Activated CD4-positive, alpha-beta memory T cell treated with anti-CD3 and anti-CD28 coated beads, Interleukin-2, amount 10 ng/mL, durations not matched to agents 7 days and 5 days (primary cell): Measurements from ENCODE around the gene ZNF283. TPM values are rescaled to one million over a fixed set of nuclear protein-coding genes. Genes with fewer than 3 reads are reported as not detected.
"Not testable (repeated sequence)": the region's sequence is repeated elsewhere in the genome, so short reads cannot be mapped to it uniquely, and the experiment has no call there.

Experiments used
- CTCF ChIA-PET: fragments of 350-600 bp; sonication (Branson Sonifier 250); formaldehyde crosslinking; loops from one replicate; lab custom pipeline; 2021; ENCODE audit warnings: antibody characterized with exemption, inconsistent platforms; lab: Charles Lee
- POLR2A ChIA-PET: fragments of 350-600 bp; sonication (Branson Sonifier 250); formaldehyde crosslinking; loops from one replicate; lab custom pipeline; 2021; ENCODE audit warnings: antibody characterized with exemption; lab: Charles Lee
- DNase-seq: peaks from one replicate; pipeline ENCODE4 v3.0.0-alpha.2; 2020
- H3K27ac Mint-ChIP-seq: one replicate; pipeline ENCODE4 v1.8.0; 2021; ENCODE audit warnings: mild to moderate bottlenecking, mixed read lengths
- H3K27me3 Mint-ChIP-seq: one replicate; pipeline ENCODE4 v1.8.0; 2021; ENCODE audit warnings: mixed read lengths
- H3K36me3 Mint-ChIP-seq: one replicate; pipeline ENCODE4 v1.8.0; 2021; ENCODE audit warnings: low read depth, mixed read lengths
- H3K4me1 Mint-ChIP-seq: one replicate; pipeline ENCODE4 v1.8.0; 2021; ENCODE audit warnings: mixed read lengths
- H3K4me3 Mint-ChIP-seq: one replicate; pipeline ENCODE4 v1.8.0; 2021; ENCODE audit warnings: mild to moderate bottlenecking, mixed read lengths
- H3K9me3 Mint-ChIP-seq: one replicate; pipeline ENCODE4 v1.8.0; 2021; ENCODE audit warnings: mixed read lengths
- total RNA-seq, 2 experiments: library from RNA; stranded (reverse); gene quantifications; one replicate each; pipeline ENCODE4 v1.2.3, GENCODE V29; 2021

The ZNF283 gene
- total RNA-seq, 2 experiments from 2014 or later = 6.5 to 6.8 TPM

GRCh38 chr19:43804432-43804831, 22.7 kb upstream of the ZNF283 start:
- ChIA-PET CTCF (no interaction called here), POLR2A (no interaction called here)
- Mint-ChIP-seq H3K4me1 (peaks cover 5% of the 10 kb centered on the region), H3K4me3 (no peak overlapping the region), H3K36me3 (no peaks in the 10 kb centered on the region), H3K27ac (no peak overlapping the region), H3K27me3 (peaks cover 11% of the 10 kb centered on the region), H3K9me3 (no peaks in the 10 kb centered on the region)
- DNase-seq = no peak

DNA sequence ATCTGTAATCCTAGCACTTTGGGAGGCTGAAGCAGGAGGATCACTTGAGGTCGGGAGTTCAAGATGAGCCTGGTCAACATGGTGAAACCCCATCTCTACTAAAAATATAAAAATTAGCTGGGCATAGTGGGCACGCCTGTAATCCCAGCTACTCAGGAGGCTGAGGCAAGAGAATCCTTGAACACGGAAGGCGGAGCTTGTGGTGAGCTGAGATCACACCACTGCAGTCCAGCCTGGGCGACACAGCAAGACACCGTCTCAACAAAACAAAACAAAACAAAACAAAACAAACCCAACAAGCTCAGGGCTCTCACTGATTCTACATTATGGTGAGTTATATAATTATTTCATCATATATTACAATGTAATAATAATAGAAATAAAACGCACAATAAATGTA, 20.7 kb upstream of the ZNF283 start:
- H3K9me3 Mint-ChIP-seq, H3K4me3 Mint-ChIP-seq, H3K27ac Mint-ChIP-seq, DNase-seq, H3K36me3 Mint-ChIP-seq, POLR2A ChIA-PET, H3K27me3 Mint-ChIP-seq, H3K4me1 Mint-ChIP-seq, CTCF ChIA-PET: not testable (repeated sequence)

GRCh38 chr19:43806848-43807247, 20.3 kb upstream of the ZNF283 start:
- H3K9me3 Mint-ChIP-seq = no peaks in the 10 kb centered on the region

DNA sequence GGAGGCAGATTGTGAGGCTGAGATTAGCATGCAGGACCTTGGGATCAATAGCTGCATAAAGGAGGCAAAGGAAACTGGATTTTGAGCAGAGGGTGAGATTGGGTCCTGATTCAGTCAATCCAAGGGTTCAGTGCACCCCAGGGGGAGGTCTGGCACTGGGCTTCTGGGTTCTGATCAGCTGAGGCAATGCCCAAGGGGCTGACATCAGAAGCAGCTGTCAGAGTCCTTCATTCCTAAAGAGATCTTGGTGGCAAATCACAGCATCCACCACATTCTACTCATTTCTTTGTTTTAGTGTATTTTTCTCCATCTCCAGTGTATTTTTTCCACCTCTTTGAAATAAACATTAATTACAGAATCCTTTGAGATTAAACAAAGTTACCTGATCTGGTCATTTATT, 19.5 kb upstream of the ZNF283 start:
- CTCF ChIA-PET = no interaction called here
- Mint-ChIP-seq H3K4me1 (peaks cover 6% of the 10 kb centered on the region), H3K36me3 (no peaks in the 10 kb centered on the region), H3K27ac (no peak overlapping the region), H3K27me3 (peaks cover 9% of the 10 kb centered on the region), H3K4me3 (no peak overlapping the region), H3K9me3 (no peaks in the 10 kb centered on the region)
- no peak for DNase-seq
- POLR2A ChIA-PET = interaction anchor here (1.2 kb wide), 1 partner anchor 130 kb away, joined by 3 read pairs; no protein-coding TSS in a partner anchor

More at GRCh38 chr19:43806848-43807247, 20.3 kb upstream of the ZNF283 start:
- Mint-ChIP-seq H3K36me3 (no peaks in the 10 kb centered on the region), H3K4me1 (peaks cover 2% of the 10 kb centered on the region), H3K4me3 (no peak overlapping the region), H3K27ac (no peak overlapping the region), H3K27me3 (peaks cover 9% of the 10 kb centered on the region)
- no peak for DNase-seq
- ChIA-PET CTCF (no interaction called here), POLR2A (interaction anchor here (1.2 kb wide), 1 partner anchor 130 kb away, joined by 3 read pairs; no protein-coding TSS in a partner anchor)

GRCh38 chr19:43809762-43810696, 17.1 kb upstream of the ZNF283 start:
- no peak overlapping the region for H3K27ac Mint-ChIP-seq
- H3K36me3 Mint-ChIP-seq = no peaks in the 10 kb centered on the region
- peaks cover 8% of the 10 kb centered on the region for H3K27me3 Mint-ChIP-seq
- no peak overlapping the region for H3K4me3 Mint-ChIP-seq
- no peak for DNase-seq
- H3K4me1 Mint-ChIP-seq = peaks cover 10% of the 10 kb centered on the region
- ChIA-PET POLR2A (interaction anchor here (1.0 kb wide), 2 partner anchors 64 to 215 kb away, joined by 3 read pairs; no protein-coding TSS in a partner anchor), CTCF (interaction anchor here (0.7 to 3.6 kb wide), 21 partner anchors 9 to 383 kb away, joined by 3 to 31 read pairs (median 4); no protein-coding TSS in a partner anchor)
- peaks cover 2% of the 10 kb centered on the region for H3K9me3 Mint-ChIP-seq

GRCh38 chr19:43811837-43812236, 15.3 kb upstream of the ZNF283 start:
- CTCF ChIA-PET = interaction anchor here (1.2 to 3.6 kb wide), 3 partner anchors 45 to 144 kb away, joined by 3 to 31 read pairs (median 4); no protein-coding TSS in a partner anchor
- H3K9me3 Mint-ChIP-seq = peaks cover 6% of the 10 kb centered on the region
- H3K27me3 Mint-ChIP-seq = peaks cover 8% of the 10 kb centered on the region
- H3K4me1 Mint-ChIP-seq = peaks cover 10% of the 10 kb centered on the region
- no peak overlapping the region for H3K4me3 Mint-ChIP-seq
- no peaks in the 10 kb centered on the region for H3K36me3 Mint-ChIP-seq
- DNase-seq = no peak
- H3K27ac Mint-ChIP-seq = no peak overlapping the region
- POLR2A ChIA-PET = no interaction called here

GRCh38 chr19:43812259-43812658, 14.9 kb upstream of the ZNF283 start:
- no peaks in the 10 kb centered on the region for H3K36me3 Mint-ChIP-seq
- H3K27ac Mint-ChIP-seq = peak overlapping the region; percentile 4
- ChIA-PET POLR2A (interaction anchor here (1.2 kb wide), 1 partner anchor 9 kb away, joined by 4 read pairs; no protein-coding TSS in a partner anchor), CTCF (interaction anchor here (1.2 to 1.4 kb wide), 2 partner anchors 46 to 144 kb away, joined by 3 to 4 read pairs; no protein-coding TSS in a partner anchor)
- H3K4me1 Mint-ChIP-seq = peaks cover 10% of the 10 kb centered on the region
- peaks cover 8% of the 10 kb centered on the region for H3K27me3 Mint-ChIP-seq
- H3K4me3 Mint-ChIP-seq = no peak overlapping the region
- no peak for DNase-seq
- peaks cover 8% of the 10 kb centered on the region for H3K9me3 Mint-ChIP-seq

- H3K9me3 Mint-ChIP-seq = peaks cover 9% of the 10 kb centered on the region
- ChIA-PET CTCF (interaction anchor here (1.2 to 1.4 kb wide), 2 partner anchors 46 to 144 kb away, joined by 3 to 4 read pairs; no protein-coding TSS in a partner anchor), POLR2A (interaction anchor here (1.2 kb wide), 1 partner anchor 9 kb away, joined by 4 read pairs; no protein-coding TSS in a partner anchor)
- peak; percentile 26 for DNase-seq
- H3K27me3 Mint-ChIP-seq = peaks cover 5% of the 10 kb centered on the region
- peaks cover 10% of the 10 kb centered on the region for H3K4me1 Mint-ChIP-seq
- peak overlapping the region; percentile 4 for H3K27ac Mint-ChIP-seq
- H3K36me3 Mint-ChIP-seq = no peaks in the 10 kb centered on the region
- H3K4me3 Mint-ChIP-seq = no peak overlapping the region
Measured at GRCh38 chr19:43812688-43813087, 14.4 kb upstream of the ZNF283 start.

- ChIA-PET POLR2A (no interaction called here), CTCF (no interaction called here)
- Mint-ChIP-seq H3K27ac (no peak overlapping the region), H3K9me3 (peaks cover 15% of the 10 kb centered on the region), H3K4me3 (no peak overlapping the region), H3K4me1 (peaks cover 11% of the 10 kb centered on the region), H3K27me3 (peaks cover 3% of the 10 kb centered on the region), H3K36me3 (no peaks in the 10 kb centered on the region)
- no peak for DNase-seq
Measured at GRCh38 chr19:43814663-43815352, 12.3 kb upstream of the ZNF283 start.

DNA sequence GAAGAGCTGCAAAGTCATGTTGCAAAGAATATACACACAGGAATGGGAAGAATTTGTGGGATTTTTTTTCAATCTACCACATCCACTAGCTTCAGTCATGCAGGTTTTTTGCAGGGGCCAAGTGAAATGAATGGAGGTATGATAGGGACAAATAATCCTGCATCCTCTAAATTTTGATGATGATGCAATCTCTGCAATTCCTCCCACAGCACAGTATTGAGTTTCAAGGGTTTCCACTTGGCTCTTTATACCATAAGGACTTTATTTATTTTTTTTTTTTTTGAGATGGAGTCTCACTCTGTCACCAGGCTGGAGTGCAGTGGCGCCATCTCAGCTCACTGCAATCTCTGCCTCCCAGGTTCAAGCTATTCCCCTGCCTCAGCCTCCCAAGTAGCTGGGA, 9.7 kb upstream of the ZNF283 start:
- H3K4me3 Mint-ChIP-seq, H3K27ac Mint-ChIP-seq, POLR2A ChIA-PET, DNase-seq, CTCF ChIA-PET, H3K36me3 Mint-ChIP-seq: not testable (repeated sequence)
- Mint-ChIP-seq H3K9me3 (peaks cover 19% of the 10 kb centered on the region), H3K4me1 (peaks cover 14% of the 10 kb centered on the region), H3K27me3 (peaks cover 15% of the 10 kb centered on the region)

DNA sequence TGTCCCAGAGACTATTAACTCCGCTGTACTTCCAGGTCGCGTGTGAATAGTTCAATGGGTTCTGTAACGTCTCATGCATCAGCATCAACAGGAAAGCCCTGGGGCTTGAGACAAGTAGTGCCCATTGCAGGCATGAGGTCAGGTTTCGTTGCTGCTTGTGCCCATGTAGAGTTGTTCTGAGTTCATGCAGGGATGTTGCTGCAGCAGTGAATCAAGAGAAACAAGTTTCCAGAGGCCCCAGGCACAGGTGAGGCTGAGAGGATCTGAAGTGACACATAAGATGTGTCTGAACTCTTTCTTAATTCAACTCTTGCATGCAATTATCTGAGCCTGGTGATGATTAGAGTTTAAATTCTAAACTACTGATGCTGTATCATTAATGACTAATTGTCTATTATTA, 8.6 kb upstream of the ZNF283 start:
- POLR2A ChIA-PET = no interaction called here
- H3K27me3 Mint-ChIP-seq = peaks cover 14% of the 10 kb centered on the region
- CTCF ChIA-PET = interaction anchor here (0.5 to 1.2 kb wide), 2 partner anchors 8 to 350 kb away, joined by 3 to 5 read pairs; no protein-coding TSS in a partner anchor
- H3K36me3 Mint-ChIP-seq = no peaks in the 10 kb centered on the region
- peaks cover 17% of the 10 kb centered on the region for H3K9me3 Mint-ChIP-seq
- no peak for DNase-seq
- no peak overlapping the region for H3K4me3 Mint-ChIP-seq
- H3K27ac Mint-ChIP-seq = no peak overlapping the region
- H3K4me1 Mint-ChIP-seq = peaks cover 10% of the 10 kb centered on the region

DNA sequence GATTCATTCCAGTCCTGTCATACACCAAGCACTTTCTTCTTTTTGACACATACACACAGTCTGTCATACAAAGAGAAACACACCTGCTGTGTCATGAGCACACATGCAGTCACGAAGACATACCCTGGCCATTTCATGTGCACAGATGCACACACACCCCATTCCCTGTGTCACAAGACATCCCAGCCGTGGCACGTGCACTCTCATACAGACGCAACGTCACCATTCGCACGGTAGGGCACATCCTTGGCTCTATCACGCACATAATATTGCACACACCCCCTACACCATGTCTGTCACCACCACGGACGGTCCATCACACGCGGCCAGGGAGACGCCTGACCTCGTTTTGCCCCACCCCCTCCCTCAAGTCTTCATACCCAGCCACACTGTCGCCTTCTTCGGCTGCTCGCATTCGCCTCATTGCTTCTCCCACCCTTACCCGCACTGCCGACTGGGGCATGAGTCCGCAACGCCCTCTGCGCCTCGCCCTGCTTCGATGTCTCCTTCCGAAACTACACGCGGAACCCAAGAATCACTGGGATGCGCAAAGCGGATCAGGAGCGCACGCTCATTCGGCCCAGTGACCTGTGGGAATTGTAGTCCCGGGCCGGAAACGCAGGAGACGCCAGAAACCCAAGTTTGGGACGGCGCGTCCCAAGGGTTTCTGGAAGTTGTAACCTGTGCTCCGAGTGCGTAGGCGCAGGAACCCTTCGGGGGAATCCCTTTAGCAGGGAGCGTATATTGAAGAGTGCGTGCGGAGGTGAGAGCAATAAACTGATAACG, 6.8 kb upstream of the ZNF283 start:
- POLR2A ChIA-PET = no interaction called here
- peaks cover 15% of the 10 kb centered on the region for H3K27me3 Mint-ChIP-seq

More for the DNA sequence above, 6.8 kb upstream of the ZNF283 start:
- H3K27ac Mint-ChIP-seq = no peak overlapping the region
- peaks cover 23% of the 10 kb centered on the region for H3K9me3 Mint-ChIP-seq
- H3K36me3 Mint-ChIP-seq = no peaks in the 10 kb centered on the region
- peak overlapping the region; percentile 65 for H3K4me3 Mint-ChIP-seq
- DNase-seq = no peak
- CTCF ChIA-PET = no interaction called here
- peaks cover 10% of the 10 kb centered on the region for H3K4me1 Mint-ChIP-seq
